ENCODE measurements around the gene ZDHHC23.

DNA sequence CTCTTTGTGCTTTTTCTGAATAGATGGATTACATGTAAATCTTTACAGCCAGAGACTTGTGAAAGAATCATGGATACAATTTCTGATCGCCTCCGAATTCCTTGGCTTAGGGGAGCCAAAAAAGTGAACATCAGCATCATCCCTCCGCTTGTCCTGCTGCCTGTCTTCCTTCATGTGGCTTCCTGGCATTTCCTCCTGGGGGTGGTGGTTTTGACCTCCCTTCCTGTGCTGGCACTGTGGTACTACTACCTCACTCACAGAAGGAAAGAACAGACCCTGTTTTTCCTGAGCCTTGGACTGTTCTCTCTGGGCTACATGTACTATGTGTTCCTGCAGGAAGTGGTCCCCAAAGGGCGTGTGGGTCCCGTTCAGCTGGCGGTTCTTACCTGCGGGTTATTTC lies 5.9 kb downstream of the ZDHHC23 start:
- no peak for TF ChIP-seq CTCF (IDR thresholded peaks at IDR 0.05)
- TF ChIP-seq POLR2A (IDR thresholded peaks at IDR 0.05) = no peak
